Inflammatory macrophage treated with lipopolysaccharide for 1 hour (primary cell): Measurements from ENCODE around the gene RTRAF.

Experiments used
- DNase-seq, 2 donors: peaks; one replicate each; pipeline ENCODE4 v3.0.0-alpha.2; 2020 to 2022

RTRAF gene

DNA sequence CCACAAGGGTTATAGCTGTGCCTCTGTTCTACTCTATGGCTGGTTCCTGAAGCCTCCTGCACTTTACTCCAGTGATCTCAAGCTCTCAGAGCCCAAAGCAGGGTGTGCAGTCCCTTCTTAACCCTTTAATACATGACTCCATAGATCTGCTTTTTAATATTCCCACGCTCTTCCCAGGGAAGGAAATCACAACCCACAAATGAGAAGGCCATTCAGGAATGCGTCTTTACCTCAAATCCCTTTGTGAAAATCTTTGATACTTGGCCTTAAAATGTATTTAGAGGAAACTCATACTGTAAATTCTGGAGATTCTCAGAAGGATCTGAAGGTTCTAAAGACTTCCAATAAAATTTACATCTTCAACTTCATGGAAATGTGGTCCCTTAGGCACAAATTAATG, 62.5 kb downstream of the RTRAF start:
- DNase-seq: no peak

DNA sequence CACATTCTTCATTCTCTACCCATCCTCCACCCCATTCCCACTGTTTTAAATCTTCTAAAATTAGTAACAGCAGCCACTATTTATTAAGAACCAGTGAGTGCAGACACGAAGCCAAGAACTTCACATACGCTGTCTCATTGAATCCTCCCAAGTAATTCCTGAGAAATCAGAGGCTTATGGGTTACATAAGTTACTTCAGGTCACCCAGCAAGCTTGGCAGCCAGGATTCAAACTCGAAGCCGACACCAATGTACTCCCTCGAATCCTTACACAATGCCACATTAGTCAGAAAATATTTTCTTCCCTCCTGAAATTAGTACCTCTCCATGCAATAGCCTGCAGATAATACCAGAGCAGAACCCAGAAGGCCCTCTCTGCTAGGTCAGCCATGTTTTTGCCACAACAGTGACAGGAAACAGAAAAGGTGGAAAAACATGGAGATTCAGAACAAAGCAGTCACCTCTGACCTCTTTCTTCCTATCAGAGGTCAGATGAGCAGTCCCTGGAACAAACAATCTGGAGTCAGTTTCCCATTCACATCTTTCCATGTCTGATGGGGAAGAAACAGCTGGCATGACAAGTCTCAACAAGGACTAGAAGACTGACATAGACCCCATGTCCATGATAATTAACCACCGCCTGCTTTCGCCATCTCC, 63.1 kb downstream of the RTRAF start:
- DNase-seq: no peak

DNA sequence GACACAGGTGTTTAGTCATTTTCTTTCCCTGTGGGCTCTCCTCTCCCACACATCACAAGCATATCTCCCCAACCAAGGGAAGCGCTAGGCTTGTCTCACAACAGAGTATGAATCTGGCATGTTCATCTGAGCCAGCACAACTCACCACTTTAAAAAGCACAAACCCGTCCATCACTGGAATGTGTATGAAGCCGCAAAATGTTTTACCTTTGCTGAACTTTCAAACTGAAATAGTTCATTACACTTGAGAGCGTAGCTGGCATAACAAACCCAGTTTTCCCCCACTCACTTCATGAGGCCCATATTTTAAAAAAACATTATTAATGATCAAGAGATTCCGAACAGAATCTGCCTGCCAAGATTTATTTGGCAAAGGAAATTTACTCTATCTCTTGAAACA, 63.7 kb downstream of the RTRAF start:
- no peak for DNase-seq

DNA sequence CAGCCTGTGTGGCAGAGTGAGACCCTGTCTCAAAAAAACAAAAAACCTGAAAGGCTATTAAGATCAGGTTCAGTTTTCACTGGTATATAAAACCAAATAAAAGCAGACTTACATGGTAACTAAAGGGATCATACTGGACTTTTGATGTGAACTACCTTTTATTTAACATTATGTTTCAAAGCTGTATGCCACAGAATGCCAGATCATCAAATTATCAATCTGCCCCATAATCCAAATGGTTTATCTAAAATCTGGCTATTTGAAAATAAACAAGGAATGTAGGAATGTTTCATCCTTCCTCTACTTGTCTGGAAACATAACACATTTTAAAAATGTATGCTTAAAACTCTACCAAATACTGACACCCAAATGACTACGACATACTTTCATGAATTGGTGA, 65.3 kb downstream of the RTRAF start:
- DNase-seq: no peak

DNA sequence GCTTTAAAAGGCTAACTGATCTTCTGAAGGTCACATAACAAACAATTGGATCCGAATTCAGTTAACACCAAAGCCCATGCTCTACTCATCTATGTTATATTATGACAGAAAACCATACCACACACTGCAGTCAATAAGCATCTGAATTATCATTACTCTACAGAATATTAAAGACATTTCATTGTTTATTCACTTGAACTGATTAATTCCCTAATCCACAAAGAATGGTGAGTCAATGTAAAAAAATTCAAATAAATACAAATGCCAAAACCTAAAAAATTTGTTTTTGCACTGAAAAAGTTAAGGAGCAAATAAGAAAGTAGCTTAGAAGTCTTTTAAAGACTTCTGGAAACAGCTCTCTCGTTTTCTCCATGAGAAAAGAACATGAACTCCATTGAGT, 65.8 kb downstream of the RTRAF start:
- no peak for DNase-seq

DNA sequence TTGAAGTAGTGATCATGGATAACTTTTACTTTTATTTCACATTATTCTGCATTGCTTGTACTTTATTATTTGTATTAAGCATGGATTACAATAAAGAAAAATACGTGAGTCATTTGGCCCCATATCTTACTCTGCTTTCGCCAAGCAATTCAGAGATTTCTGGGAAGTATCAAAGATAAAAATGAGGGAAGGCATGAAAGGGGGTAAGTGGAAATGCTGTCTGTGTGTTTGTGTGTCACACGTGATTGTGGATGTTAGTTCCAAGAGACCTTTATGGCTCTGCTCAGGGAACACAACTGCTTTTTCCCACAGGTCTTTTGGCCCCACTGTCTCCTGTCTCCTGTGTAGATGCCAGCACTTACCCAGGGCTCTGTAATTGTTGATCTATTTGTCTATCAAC, 69.0 kb downstream of the RTRAF start:
- no peak for DNase-seq

DNA sequence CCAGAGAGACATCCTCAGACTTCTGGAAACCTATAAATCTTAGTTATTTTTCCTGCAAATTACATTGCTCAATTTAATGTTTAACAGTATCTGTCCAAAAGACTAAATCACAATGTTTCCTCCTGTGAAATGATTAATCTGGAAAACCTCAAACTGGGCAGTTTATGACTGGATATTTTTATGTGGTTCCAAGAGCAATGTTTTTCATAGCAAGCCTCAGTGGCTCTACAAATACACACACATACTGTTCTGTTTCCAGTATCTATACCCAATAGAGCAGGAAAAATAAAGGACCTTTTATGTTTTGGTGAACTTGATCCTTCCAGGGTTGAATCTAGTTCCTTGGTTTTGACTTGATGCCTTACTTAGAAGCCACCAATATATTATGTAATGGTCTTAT, 70.3 kb downstream of the RTRAF start:
- no peak for DNase-seq

DNA sequence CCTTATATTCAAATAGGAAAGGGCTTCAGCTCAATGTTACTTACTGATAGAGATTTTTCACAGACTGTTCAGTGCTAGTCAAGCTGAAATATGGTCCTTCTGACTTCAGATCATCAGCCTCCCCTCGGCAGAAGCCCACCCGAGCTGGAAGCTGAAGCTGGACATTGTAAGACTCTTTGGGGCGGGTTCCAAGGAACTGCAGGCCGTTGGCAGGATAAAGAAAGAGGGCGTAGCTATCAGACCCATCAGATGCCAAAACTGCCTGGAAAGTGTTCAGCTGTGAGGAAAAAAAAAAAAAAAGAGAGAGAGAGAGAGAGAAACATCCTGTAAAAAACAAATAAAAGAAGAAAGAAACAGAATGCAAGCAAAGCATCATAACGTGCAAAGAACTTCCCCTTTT, 70.7 kb downstream of the RTRAF start:
- no peak for DNase-seq
